HepG2 (cell line): Measurements from ENCODE around the gene MYEOV. TPM values are rescaled to one million over a fixed set of nuclear protein-coding genes. Genes with fewer than 3 reads are reported as not detected.

Source experiments
- ATAC-seq: fragments of 200-7000 bp; cut with Tn5 transposase; 3 replicates; pipeline ENCODE4 v1.9.1; 2020; ENCODE audit warnings: mild to moderate bottlenecking, moderate library complexity
- BruUV-seq: library from RNA; stranded (reverse); fragments of 400-500 nt; replicated peaks from 2 replicates; lab custom pipeline; 2021; lab: Mats Ljungman, UMichigan
- CTCF ChIA-PET: fragments of 300-600 bp; formaldehyde crosslinking; extraction: SDS; loops from one replicate; lab custom pipeline; 2021; ENCODE audit warnings: low total read pairs, inconsistent platforms, low intra/inter-chr PET ratio; lab: Yijun Ruan, JAX
- POLR2A ChIA-PET: fragments of 350-600 bp; sonication (Branson Sonifier 250); formaldehyde crosslinking; loops from one replicate; lab custom pipeline; 2020; ENCODE audit warnings: antibody characterized with exemption, inconsistent platforms; lab: Yijun Ruan, JAX
- DNase-seq: peaks from one replicate; pipeline ENCODE4 v3.0.0-alpha.2; 2015; ENCODE audit warnings: low spot score
- FAIRE-seq: peaks from 3 replicates; lab custom pipeline; 2011; peaks lifted over from hg19 to GRCh38; lab: Jason Lieb, UNC
- H2AFZ ChIP-seq: one replicate; pipeline ENCODE4 v1.6.1; 2011; ENCODE audit warnings: low read length, inconsistent platforms
- H3K27ac ChIP-seq: fragments of 300-600 bp; 3 replicates; pipeline ENCODE4 v1.8.0; 2011; ENCODE audit warnings: mixed run types, mild to moderate bottlenecking, mixed read lengths, low read length, inconsistent platforms; ENCODE audit not compliant: insufficient read depth; ENCODE audit errors: extremely low read length
- H3K27me3 ChIP-seq, 2 experiments: fragments of 200-600 bp in 1 of 2; 2 replicates in 1 of 2; 3 replicates in 1 of 2; pipeline versions ENCODE4 v1.6.0 to v1.8.0; 2011; ENCODE audit warnings: low read length in 2 of 2, mild to moderate bottlenecking in 2 of 2, moderate library complexity in 2 of 2, inconsistent platforms in 1 of 2; ENCODE audit not compliant: insufficient read depth in 2 of 2, control insufficient read depth in 1 of 2
- H3K36me3 ChIP-seq, 2 experiments: fragments of 200-600 bp in 1 of 2; replicated peaks in 1 of 2; 2 replicates in 1 of 2; 3 replicates in 1 of 2; pipeline versions ENCODE4 v1.5.1 to v1.8.0; 2011; ENCODE audit warnings: low read length in 2 of 2, inconsistent platforms in 1 of 2; ENCODE audit not compliant: insufficient read depth in 2 of 2, control insufficient read depth in 1 of 2
- H3K4me1 ChIP-seq: 2 replicates; pipeline ENCODE4 v1.5.1; 2012; ENCODE audit warnings: low read length, inconsistent platforms; ENCODE audit not compliant: insufficient read depth
- H3K4me2 ChIP-seq: 2 replicates; pipeline ENCODE4 v1.6.0; 2011; ENCODE audit warnings: low read depth, low read length, inconsistent platforms
- H3K4me3 ChIP-seq, 3 experiments: fragments of 200-600 bp in 1 of 3; sonication (generic), shearing (Covaris generic) in 1 of 3; replicated peaks in 1 of 3; 2 replicates each; pipeline ENCODE4 v1.5.1; 2011 to 2016; ENCODE audit warnings: low read length in 3 of 3, inconsistent platforms in 2 of 3, low read depth in 2 of 3, mild to moderate bottlenecking in 2 of 3, control low read depth in 1 of 3, mixed read lengths in 1 of 3; ENCODE audit not compliant: insufficient read depth in 1 of 3
- H3K79me2 ChIP-seq: one replicate; pipeline ENCODE4 v1.6.1; 2011; ENCODE audit warnings: low read length, inconsistent platforms; ENCODE audit not compliant: insufficient read depth
- H3K9ac ChIP-seq: 2 replicates; pipeline ENCODE4 v1.6.0; 2011; ENCODE audit warnings: mild to moderate bottlenecking, low read depth, low read length, inconsistent platforms; ENCODE audit not compliant: insufficient read depth
- H3K9me3 ChIP-seq: 2 replicates; pipeline ENCODE4 v1.5.1; 2012; ENCODE audit warnings: mild to moderate bottlenecking, low read length
- H4K20me1 ChIP-seq: 2 replicates; pipeline ENCODE4 v1.6.0; 2011; ENCODE audit warnings: inconsistent platforms, mild to moderate bottlenecking, low read length, moderate library complexity; ENCODE audit not compliant: insufficient read depth
- CBX1 ChIP-seq: IDR thresholded peaks from one replicate; pipeline ENCODE4 v1.6.1; 2016; ENCODE audit warnings: antibody characterized with exemption, low read depth
- EHMT2 ChIP-seq: fragments of 200-600 bp; sonication (generic); IDR thresholded peaks from 2 replicates; pipeline ENCODE4 v1.7.0; 2017; ENCODE audit warnings: antibody characterized with exemption, low read depth, low read length, borderline replicate concordance
- PAWR ChIP-seq: sonication (generic); formaldehyde crosslinking; IDR thresholded peaks from 2 replicates; pipeline ENCODE4 v1.4.0; 2020; ENCODE audit warnings: missing genetic modification reagents, mild to moderate bottlenecking, borderline replicate concordance
- SP5 ChIP-seq: IDR thresholded peaks from 2 replicates; pipeline ENCODE4 v1.6.1; 2016; ENCODE audit warnings: low read depth, borderline replicate concordance
- TRIM24 ChIP-seq: sonication (generic); formaldehyde crosslinking; IDR thresholded peaks from 2 replicates; pipeline ENCODE4 v1.8.0; 2022; ENCODE audit warnings: mild to moderate bottlenecking, missing genetic modification reagents
- ZNF530 ChIP-seq: sonication (generic); formaldehyde crosslinking; IDR thresholded peaks from 2 replicates; pipeline ENCODE4 v1.5.0; 2020; ENCODE audit warnings: low read depth, mild to moderate bottlenecking, missing genetic modification reagents
- WGBS: methylation state at CpG from one replicate; pipeline ENCODE4 v1.1.6; 2017; ENCODE audit warnings: low lambda C conversion rate; 5-methylcytosine and 5-hydroxymethylcytosine counted together
- in situ Hi-C: cut with HindIII; loops from 2 replicates; pipeline ENCODE4 v1.10.0; 2017; ENCODE audit warnings: low pct_unique_long_range_greater_than_20kb; ENCODE audit not compliant: extremely low pct_ligation_motif_present
- intact Hi-C: fragments of 100-400 bp; cut with micrococcal nuclease; formaldehyde crosslinking; loops from one replicate; pipeline ENCODE4 v1.10.0; 2022; ENCODE audit not compliant: unreplicated experiment
- polyA plus RNA-seq, 8 experiments: library from polyadenylated mRNA; depleted of rRNA in 3 of 8; stranded (reverse) in 7 of 8; unstranded in 1 of 8; fragments of >200 nt; fragmentation: Illumina TruSeq in 4 of 8; extraction: Trizol in 4 of 8; gene quantifications; 2 replicates each; pipeline versions ENCODE4 v1.2.1 to v1.2.3, GENCODE V29; 2011 to 2016; ENCODE audit warnings: low read depth in 4 of 8, missing spikeins in 1 of 8, mixed read lengths in 1 of 8; ENCODE audit not compliant: insufficient read depth in 1 of 8
- total RNA-seq, 5 experiments: library from RNA; depleted of rRNA; stranded (reverse); fragments of >200 nt; fragmentation: Illumina TruSeq; extraction: Trizol; gene quantifications; 2 replicates each; pipeline ENCODE4 v1.2.3, GENCODE V29; 2016; ENCODE audit warnings: low read depth in 1 of 5
- TF ChIP-seq, protein P1 (sequence below): sonication (generic); formaldehyde crosslinking; IDR thresholded peaks from 2 replicates; pipeline ENCODE4 v1.5.0; 2020; ENCODE audit warnings: mild to moderate bottlenecking, missing genetic modification reagents
- TF ChIP-seq, protein P2 (sequence below): sonication (generic); formaldehyde crosslinking; IDR thresholded peaks from 2 replicates; pipeline ENCODE4 v1.5.1; 2020; ENCODE audit warnings: mild to moderate bottlenecking, missing genetic modification reagents, borderline replicate concordance
- TF ChIP-seq, protein P3 (sequence below): IDR thresholded peaks from 2 replicates; pipeline ENCODE4 v1.6.1; 2018; ENCODE audit warnings: missing genetic modification reagents

MYEOV gene
- total and polyA plus RNA-seq, 2 of the 13 experiments (the other 11 are each of a cell fraction or from before 2014, with no cell fraction given), result 0.33 to 1.8 TPM

DNA sequence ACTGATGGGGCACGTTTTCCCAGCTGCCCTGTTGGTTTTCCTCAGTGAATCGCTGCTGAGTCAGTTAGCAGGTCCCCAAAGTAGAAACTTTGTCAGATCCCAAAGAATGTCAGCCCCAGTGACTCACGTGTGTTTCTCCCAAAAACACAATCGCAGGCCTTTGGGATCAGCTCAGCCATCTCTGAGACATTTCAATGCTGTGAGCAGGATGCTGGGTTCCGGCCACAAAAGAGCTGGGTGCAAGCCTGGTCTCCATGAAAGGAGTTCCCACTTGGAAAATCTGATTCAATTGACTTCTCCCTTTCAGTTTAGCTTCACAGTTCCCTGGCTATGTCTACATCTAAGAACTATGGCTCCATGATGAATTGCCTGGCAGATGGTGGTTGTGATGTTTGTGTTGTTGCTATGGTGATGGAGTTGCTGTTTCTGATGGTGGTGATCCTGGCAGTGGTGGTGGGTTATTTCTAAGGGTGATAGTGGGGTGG is 28.0 kb downstream of the MYEOV start:
- Histone ChIP-seq H3K79me2 (no peaks in the 10 kb centered on the region), H3K4me1 (no peaks in the 10 kb centered on the region), H3K36me3 (no peaks in the 10 kb centered on the region), H3K9ac (no peak overlapping the region), H2AFZ (no peak overlapping the region), H4K20me1 (no peaks in the 10 kb centered on the region)
- intact Hi-C loops, result no loop called here
- FAIRE-seq, result no peak
- WGBS, result 5% methylated on average over 5 of the region's 5 CpGs
- TF ChIP-seq ZNF530 (CRISPR knock-in tag) (no peak), EHMT2 (no peak), PAWR (CRISPR knock-in tag) (no peak), SP5 (CRISPR knock-in tag) (no peak), CBX1 (no peak), TRIM24 (CRISPR knock-in tag) (no peak)
- TF ChIP-seq, protein P1, sequence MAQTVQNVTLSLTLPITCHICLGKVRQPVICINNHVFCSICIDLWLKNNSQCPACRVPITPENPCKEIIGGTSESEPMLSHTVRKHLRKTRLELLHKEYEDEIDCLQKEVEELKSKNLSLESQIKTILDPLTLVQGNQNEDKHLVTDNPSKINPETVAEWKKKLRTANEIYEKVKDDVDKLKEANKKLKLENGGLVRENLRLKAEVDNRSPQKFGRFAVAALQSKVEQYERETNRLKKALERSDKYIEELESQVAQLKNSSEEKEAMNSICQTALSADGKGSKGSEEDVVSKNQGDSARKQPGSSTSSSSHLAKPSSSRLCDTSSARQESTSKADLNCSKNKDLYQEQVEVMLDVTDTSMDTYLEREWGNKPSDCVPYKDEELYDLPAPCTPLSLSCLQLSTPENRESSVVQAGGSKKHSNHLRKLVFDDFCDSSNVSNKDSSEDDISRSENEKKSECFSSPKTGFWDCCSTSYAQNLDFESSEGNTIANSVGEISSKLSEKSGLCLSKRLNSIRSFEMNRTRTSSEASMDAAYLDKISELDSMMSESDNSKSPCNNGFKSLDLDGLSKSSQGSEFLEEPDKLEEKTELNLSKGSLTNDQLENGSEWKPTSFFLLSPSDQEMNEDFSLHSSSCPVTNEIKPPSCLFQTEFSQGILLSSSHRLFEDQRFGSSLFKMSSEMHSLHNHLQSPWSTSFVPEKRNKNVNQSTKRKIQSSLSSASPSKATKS, result no peak
- TF ChIP-seq, protein P2, sequence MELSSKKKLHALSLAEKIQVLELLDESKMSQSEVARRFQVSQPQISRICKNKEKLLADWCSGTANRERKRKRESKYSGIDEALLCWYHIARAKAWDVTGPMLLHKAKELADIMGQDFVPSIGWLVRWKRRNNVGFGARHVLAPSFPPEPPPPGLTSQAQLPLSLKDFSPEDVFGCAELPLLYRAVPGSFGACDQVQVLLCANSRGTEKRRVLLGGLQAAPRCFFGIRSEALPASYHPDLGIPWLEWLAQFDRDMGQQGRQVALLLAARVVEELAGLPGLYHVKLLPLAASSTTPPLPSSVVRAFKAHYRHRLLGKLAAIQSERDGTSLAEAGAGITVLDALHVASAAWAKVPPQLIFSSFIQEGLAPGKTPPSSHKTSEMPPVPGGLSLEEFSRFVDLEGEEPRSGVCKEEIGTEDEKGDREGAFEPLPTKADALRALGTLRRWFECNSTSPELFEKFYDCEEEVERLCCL (CRISPR knock-in tag), result no peak
- TF ChIP-seq, protein P3, sequence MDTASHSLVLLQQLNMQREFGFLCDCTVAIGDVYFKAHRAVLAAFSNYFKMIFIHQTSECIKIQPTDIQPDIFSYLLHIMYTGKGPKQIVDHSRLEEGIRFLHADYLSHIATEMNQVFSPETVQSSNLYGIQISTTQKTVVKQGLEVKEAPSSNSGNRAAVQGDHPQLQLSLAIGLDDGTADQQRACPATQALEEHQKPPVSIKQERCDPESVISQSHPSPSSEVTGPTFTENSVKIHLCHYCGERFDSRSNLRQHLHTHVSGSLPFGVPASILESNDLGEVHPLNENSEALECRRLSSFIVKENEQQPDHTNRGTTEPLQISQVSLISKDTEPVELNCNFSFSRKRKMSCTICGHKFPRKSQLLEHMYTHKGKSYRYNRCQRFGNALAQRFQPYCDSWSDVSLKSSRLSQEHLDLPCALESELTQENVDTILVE (CRISPR knock-in tag), result no peak
- TF ChIP-seq, all 625 proteins: peak for 0
- DNase-seq (no peak), ATAC-seq (no peak)
- H3K27me3 ChIP-seq, result peaks cover 2 to 11% of the 10 kb centered on the region in 2 experiments; a peak in 3 of 5 replicates
- no peak overlapping the region for H3K4me2 ChIP-seq
- POLR2A ChIA-PET, result no interaction called here
- in situ Hi-C loops, result no loop called here
- no TSS peak for BruUV-seq
- H3K27ac ChIP-seq, result no peak overlapping the region
- no peaks in the 10 kb centered on the region for H3K9me3 ChIP-seq
- no peak overlapping the region for H3K4me3 ChIP-seq
- CTCF ChIA-PET, result no interaction called here
